ENCODE measurements around the gene PBX1. TPM values are rescaled to one million over a fixed set of nuclear protein-coding genes. Genes with fewer than 3 reads are reported as not detected.

Gene PBX1
- total RNA-seq, 1 donor from 2014 or later = 37.4 TPM

GRCh38 chr1:164670786-164671185, 111.8 kb downstream of the PBX1 start:
- intact Hi-C loops (cut with DNase I) = no loop called here
- DNase-seq (ENCODE audit: low spot score in 2 of 2) = no peak
- no peaks in the 10 kb centered on the region for H3K36me3 ChIP-seq
- no peak overlapping the region for H3K4me3 ChIP-seq
- no peak for TF ChIP-seq CTCF (IDR thresholded peaks at IDR 0.05)
- peaks cover 0 to 7% of the 10 kb centered on the region in 2 donors for H3K4me1 ChIP-seq
- H3K9me3 ChIP-seq = no peaks in the 10 kb centered on the region
- no peak overlapping the region for H3K27ac ChIP-seq
- no peaks in the 10 kb centered on the region for H3K27me3 ChIP-seq

- intact Hi-C loops (cut with DNase I) = no loop called here
- Histone ChIP-seq H3K27ac (no peak overlapping the region), H3K27me3 (no peaks in the 10 kb centered on the region), H3K36me3 (no peaks in the 10 kb centered on the region), H3K4me1 (peaks cover 0 to 7% of the 10 kb centered on the region in 2 donors), H3K4me3 (no peak overlapping the region), H3K9me3 (no peaks in the 10 kb centered on the region)
- no peak for TF ChIP-seq CTCF (IDR thresholded peaks at IDR 0.05)
- no peak for DNase-seq (ENCODE audit: low spot score in 2 of 2)
These were observed 112.5 kb downstream of the PBX1 start for GRCh38 chr1:164671323-164671965.

- Histone ChIP-seq H3K27me3 (no peaks in the 10 kb centered on the region), H3K36me3 (no peaks in the 10 kb centered on the region), H3K27ac (no peak overlapping the region), H3K4me1 (peaks cover 0 to 7% of the 10 kb centered on the region in 2 donors), H3K9me3 (no peaks in the 10 kb centered on the region), H3K4me3 (no peak overlapping the region)
- no peak for DNase-seq (ENCODE audit: low spot score in 2 of 2)
- TF ChIP-seq CTCF (IDR thresholded peaks at IDR 0.05) = no peak
- intact Hi-C loops (cut with DNase I) = no loop called here
These were observed 113.1 kb downstream of the PBX1 start for GRCh38 chr1:164671966-164672571.

- no peaks in the 10 kb centered on the region for H3K27me3 ChIP-seq
- TF ChIP-seq CTCF (IDR thresholded peaks at IDR 0.05) = no peak
- H3K27ac ChIP-seq = no peak overlapping the region
- H3K36me3 ChIP-seq = no peaks in the 10 kb centered on the region
- no peak overlapping the region for H3K4me3 ChIP-seq
- peaks cover 0 to 7% of the 10 kb centered on the region in 2 donors for H3K4me1 ChIP-seq
- H3K9me3 ChIP-seq = no peaks in the 10 kb centered on the region
- DNase-seq (ENCODE audit: low spot score in 2 of 2) = no peak
- intact Hi-C loops (cut with DNase I) = no loop called here
These were observed 113.6 kb downstream of the PBX1 start for GRCh38 chr1:164672588-164672987.

GRCh38 chr1:164673584-164674214, 114.7 kb downstream of the PBX1 start:
- intact Hi-C loops (cut with DNase I) = no loop called here
- H3K27me3 ChIP-seq = no peaks in the 10 kb centered on the region
- H3K4me1 ChIP-seq = peaks cover 0 to 7% of the 10 kb centered on the region in 2 donors
- no peaks in the 10 kb centered on the region for H3K36me3 ChIP-seq
- DNase-seq (ENCODE audit: low spot score in 2 of 2) = no peak
- no peaks in the 10 kb centered on the region for H3K9me3 ChIP-seq
- H3K27ac ChIP-seq = no peak overlapping the region
- H3K4me3 ChIP-seq = no peak overlapping the region
- TF ChIP-seq CTCF (IDR thresholded peaks at IDR 0.05) = peak in 2 of 3 experiments; percentile 24 to 36

Data from ascending aorta (tissue), 2 donors.